Measurements from ENCODE around the gene CD151.

The CD151 gene

GRCh38 chr11:873706-874105 is 41.0 kb downstream of the CD151 start:
- Histone ChIP-seq H3K27me3 (ENCODE audit: insufficient read depth, low read length) (no peaks in the 10 kb centered on the region; the same call in 1 of the 2 replicates), H3K79me2 (ENCODE audit: insufficient read depth, low read length) (no peaks in the 10 kb centered on the region), H3F3A (ENCODE audit: insufficient read depth, low read length) (no peaks in the 10 kb centered on the region), H3K36me3 (ENCODE audit: insufficient read depth, low read length) (peaks cover 4% of the 10 kb centered on the region; the same call in 1 of the 2 replicates), H3K9me3 (ENCODE audit: low read length) (no peaks in the 10 kb centered on the region), H4K20me1 (ENCODE audit: insufficient read depth, low read length) (no peaks in the 10 kb centered on the region), H3K4me1 (ENCODE audit: insufficient read depth, low read length, severe bottlenecking) (no peaks in the 10 kb centered on the region), H3K9ac (ENCODE audit: low read length) (no peak overlapping the region), H3K9me2 (ENCODE audit: low read depth, low read length) (no peaks in the 10 kb centered on the region), H2AFZ (ENCODE audit: low read length) (no peak overlapping the region), H3K4me3 (ENCODE audit: low read depth, low read length, poor library complexity, severe bottlenecking) (no peak overlapping the region), H3K4me2 (ENCODE audit: low read length) (no peak overlapping the region), H3K27ac (ENCODE audit: low read depth, low read length, poor library complexity, severe bottlenecking) (no peak overlapping the region)
- no peak for TF ChIP-seq CTCF (IDR thresholded peaks at IDR 0.05; ENCODE audit: low read length)
- no peak for TF ChIP-seq EZH2 (IDR thresholded peaks at IDR 0.05; ENCODE audit: borderline replicate concordance, low read length)

GRCh38 chr11:875203-875602 is 42.5 kb downstream of the CD151 start:
- Histone ChIP-seq H3K9ac (ENCODE audit: low read length) (no peak overlapping the region), H3K4me1 (ENCODE audit: insufficient read depth, low read length, severe bottlenecking) (no peaks in the 10 kb centered on the region), H3K9me2 (ENCODE audit: low read depth, low read length) (no peaks in the 10 kb centered on the region), H3K79me2 (ENCODE audit: insufficient read depth, low read length) (no peaks in the 10 kb centered on the region), H3K9me3 (ENCODE audit: low read length) (no peaks in the 10 kb centered on the region), H3K4me3 (ENCODE audit: low read depth, low read length, poor library complexity, severe bottlenecking) (no peak overlapping the region), H3K27me3 (ENCODE audit: insufficient read depth, low read length) (no peaks in the 10 kb centered on the region), H3K27ac (ENCODE audit: low read depth, low read length, poor library complexity, severe bottlenecking) (no peak overlapping the region), H3K4me2 (ENCODE audit: low read length) (no peak overlapping the region), H3F3A (ENCODE audit: insufficient read depth, low read length) (no peaks in the 10 kb centered on the region), H4K20me1 (ENCODE audit: insufficient read depth, low read length) (no peaks in the 10 kb centered on the region), H3K36me3 (ENCODE audit: insufficient read depth, low read length) (peaks cover 4% of the 10 kb centered on the region; the same call in 1 of the 2 replicates), H2AFZ (ENCODE audit: low read length) (no peak overlapping the region)
- TF ChIP-seq EZH2 (IDR thresholded peaks at IDR 0.05; ENCODE audit: borderline replicate concordance, low read length) (no peak), CTCF (IDR thresholded peaks at IDR 0.05; ENCODE audit: low read length) (no peak)

GRCh38 chr11:875769-876301 is 43.1 kb downstream of the CD151 start:
- no peaks in the 10 kb centered on the region for H3K4me1 ChIP-seq (ENCODE audit: insufficient read depth, low read length, severe bottlenecking)
- no peaks in the 10 kb centered on the region for H3K27me3 ChIP-seq (ENCODE audit: insufficient read depth, low read length)
- H3K79me2 ChIP-seq (ENCODE audit: insufficient read depth, low read length) = no peaks in the 10 kb centered on the region
- H3F3A ChIP-seq (ENCODE audit: insufficient read depth, low read length) = no peaks in the 10 kb centered on the region
- peaks cover 8% of the 10 kb centered on the region for H3K36me3 ChIP-seq (ENCODE audit: insufficient read depth, low read length)
- no peaks in the 10 kb centered on the region for H3K9me3 ChIP-seq (ENCODE audit: low read length)
- H4K20me1 ChIP-seq (ENCODE audit: insufficient read depth, low read length) = no peaks in the 10 kb centered on the region
- H3K4me3 ChIP-seq (ENCODE audit: low read depth, low read length, poor library complexity, severe bottlenecking) = no peak overlapping the region
- no peak overlapping the region for H3K9ac ChIP-seq (ENCODE audit: low read length)
- no peaks in the 10 kb centered on the region for H3K9me2 ChIP-seq (ENCODE audit: low read depth, low read length)
- H2AFZ ChIP-seq (ENCODE audit: low read length) = no peak overlapping the region
- no peak for TF ChIP-seq CTCF (IDR thresholded peaks at IDR 0.05; ENCODE audit: low read length)
- no peak overlapping the region for H3K4me2 ChIP-seq (ENCODE audit: low read length)
- no peak overlapping the region for H3K27ac ChIP-seq (ENCODE audit: low read depth, low read length, poor library complexity, severe bottlenecking)
